ENCODE results near the gene PRKN.

DNA sequence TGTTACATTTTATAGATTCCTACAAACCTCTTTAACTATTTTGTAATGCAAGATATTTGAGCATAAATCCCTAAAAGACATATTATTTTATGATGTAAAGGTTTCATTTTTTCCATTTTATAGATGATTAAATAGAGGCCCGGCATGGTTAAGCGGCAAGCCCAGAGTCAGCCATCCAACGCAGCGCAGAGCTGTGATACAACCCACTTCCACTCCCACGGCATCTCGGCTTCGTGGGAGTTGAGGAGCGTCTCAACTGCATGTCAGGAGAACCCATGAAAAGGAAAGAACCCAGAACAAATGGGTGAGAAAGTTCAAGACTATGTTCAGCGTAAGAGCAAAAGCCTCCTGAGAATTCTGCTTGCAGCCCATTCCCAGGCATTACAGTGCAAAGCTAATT lies 488.2 kb downstream of the PRKN start:
- TF ChIP-seq, protein P1, sequence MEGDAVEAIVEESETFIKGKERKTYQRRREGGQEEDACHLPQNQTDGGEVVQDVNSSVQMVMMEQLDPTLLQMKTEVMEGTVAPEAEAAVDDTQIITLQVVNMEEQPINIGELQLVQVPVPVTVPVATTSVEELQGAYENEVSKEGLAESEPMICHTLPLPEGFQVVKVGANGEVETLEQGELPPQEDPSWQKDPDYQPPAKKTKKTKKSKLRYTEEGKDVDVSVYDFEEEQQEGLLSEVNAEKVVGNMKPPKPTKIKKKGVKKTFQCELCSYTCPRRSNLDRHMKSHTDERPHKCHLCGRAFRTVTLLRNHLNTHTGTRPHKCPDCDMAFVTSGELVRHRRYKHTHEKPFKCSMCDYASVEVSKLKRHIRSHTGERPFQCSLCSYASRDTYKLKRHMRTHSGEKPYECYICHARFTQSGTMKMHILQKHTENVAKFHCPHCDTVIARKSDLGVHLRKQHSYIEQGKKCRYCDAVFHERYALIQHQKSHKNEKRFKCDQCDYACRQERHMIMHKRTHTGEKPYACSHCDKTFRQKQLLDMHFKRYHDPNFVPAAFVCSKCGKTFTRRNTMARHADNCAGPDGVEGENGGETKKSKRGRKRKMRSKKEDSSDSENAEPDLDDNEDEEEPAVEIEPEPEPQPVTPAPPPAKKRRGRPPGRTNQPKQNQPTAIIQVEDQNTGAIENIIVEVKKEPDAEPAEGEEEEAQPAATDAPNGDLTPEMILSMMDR (IDR thresholded peaks at IDR 0.05) = no peak
- TF ChIP-seq ZFX (IDR thresholded peaks at IDR 0.05; ENCODE audit: borderline replicate concordance) = no peak

All from 22Rv1 (cell line).